ENCODE measurements around the gene HYOU1.
"Not testable (repeated sequence)": the region's sequence is repeated elsewhere in the genome, so short reads cannot be mapped to it uniquely, and the experiment has no call there.

HYOU1 gene

DNA sequence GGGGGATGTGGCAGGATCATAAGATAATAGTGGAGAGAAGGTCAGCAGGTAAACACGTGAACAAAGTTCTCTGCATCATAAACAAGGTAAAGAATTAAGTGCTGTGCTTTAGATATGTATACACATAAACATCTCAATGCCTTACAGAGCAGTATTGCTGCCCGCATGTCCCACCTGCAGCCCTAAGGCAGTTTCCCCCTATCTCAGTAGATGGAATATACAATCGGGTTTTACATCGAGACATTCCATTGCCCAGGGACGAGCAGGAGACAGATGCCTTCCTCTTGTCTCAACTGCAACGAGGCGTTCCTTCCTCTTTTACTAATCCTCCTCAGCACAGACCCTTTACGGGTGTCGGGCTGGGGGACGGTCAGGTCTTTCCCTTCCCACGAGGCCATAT, 17.5 kb downstream of the HYOU1 start:
- not testable (repeated sequence) for DNase-seq

DNA sequence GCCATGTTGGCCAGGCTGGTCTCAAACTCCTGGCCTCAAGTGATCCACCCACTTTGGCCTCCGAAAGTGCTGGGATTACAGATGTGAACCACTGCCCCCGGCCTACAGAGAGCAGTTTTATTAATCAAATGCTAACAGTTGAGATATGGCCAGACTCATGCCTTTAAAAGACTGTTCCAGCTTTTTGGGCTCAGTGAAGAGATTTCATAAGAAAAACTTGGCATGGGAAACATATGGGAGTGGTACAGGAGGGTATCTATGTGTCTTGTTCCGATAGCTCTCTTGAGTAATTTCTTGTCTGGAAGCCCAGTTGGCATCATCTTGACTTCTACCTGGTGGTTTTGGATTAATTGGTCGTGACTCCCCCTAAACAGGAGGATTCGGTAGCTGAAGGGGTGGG, 18.1 kb downstream of the HYOU1 start:
- no peak for DNase-seq

DNA sequence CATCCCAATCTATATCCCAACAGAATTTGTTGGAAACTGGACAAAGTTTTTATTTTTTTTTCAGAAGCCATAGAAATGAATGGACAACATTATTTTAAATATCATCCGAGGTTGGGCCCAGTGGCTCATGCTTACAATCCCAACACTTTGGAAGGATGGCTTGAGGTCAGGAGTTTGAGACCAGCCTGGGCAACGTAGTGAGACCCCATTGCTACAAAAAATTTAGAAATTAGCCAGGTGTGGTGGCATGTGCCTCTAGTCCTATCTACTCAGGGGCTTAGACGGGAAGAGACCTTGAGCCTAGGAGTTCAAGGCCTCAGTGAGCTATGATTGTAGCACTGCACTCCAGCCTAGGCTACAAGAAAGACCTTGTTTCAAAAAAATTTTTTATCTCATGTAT, 22.2 kb downstream of the HYOU1 start:
- DNase-seq, result no peak

DNA sequence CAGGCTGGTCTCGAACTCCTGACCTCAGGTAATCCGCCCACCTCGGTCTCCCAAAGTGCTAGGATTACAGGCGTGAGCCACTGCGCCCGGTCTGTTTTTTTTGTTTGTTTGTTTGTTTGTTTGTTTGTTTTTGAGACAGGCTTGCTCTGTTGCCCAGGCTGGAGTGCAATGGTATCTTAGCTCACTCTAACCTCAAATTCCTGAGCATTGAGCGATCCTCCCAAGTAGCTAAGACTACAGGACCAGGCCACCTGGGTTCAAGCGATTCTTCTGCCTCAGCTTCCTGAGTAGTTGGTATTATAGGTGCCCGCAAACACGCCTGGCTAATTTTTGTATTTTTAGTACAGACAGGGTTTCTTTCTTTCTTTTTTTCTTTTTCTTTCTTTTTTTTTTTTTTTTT, 23.6 kb downstream of the HYOU1 start:
- DNase-seq, result not testable (repeated sequence)

DNA sequence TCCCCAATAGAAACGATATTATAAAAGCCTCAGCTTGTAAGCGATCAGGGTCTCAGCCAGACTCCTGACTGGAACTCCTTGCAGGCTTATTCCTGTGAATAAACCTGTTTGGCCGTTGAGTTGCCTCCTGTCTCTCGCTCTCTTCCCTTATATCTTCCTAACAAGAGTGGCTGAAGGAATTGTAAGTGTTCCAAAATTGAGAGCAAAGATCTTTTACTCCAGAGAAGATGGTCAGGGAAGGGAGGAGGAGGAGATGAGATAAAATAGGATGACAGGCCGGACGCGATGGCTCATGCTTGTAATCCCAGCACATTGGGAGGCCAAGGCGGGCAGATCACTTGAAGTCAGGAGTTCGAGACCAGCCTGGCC, 25.1 kb downstream of the HYOU1 start:
- DNase-seq, result no peak

DNA sequence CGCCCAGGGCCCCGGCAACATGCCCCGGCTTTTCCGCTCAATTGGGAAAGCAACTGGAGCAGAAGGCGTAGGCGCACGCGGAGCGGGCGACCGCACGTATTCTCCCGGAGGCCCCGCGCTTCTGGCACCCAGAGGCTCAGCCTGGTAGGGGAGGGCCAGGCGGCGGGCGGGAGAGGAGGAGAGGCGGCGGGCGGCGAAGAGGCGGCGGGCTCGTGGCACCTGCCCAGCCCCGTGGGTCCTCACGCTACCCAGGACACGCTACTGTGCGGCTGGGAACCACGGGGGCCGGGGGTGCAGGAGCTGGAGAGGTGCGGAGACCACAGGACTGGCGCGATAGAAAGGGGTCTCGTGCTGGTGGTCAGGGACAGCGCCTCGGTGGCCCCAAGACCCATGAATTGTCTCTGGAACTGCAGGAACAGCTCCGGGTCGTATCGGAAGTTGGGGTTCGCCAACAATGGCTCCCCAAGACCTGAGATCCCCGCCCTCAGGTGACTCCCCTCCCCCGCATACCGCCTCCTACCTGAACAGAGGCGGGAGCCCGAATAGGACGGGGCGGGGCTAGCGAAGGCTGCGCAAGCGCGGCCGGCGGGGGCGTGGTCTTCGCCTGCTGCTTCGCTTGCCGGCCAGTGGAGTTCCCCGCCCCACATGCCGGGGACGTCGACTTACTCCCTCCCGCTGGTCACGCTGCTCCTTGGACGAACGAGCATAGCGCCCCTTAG, 26.5 kb downstream of the HYOU1 start, which contains the start of gene SLC37A4:
Gene SLC37A4, minus strand, starts transcription at position 549 of the 719 bp plus-strand sequence.
- DNase-seq, result peak; percentile 87

DNA sequence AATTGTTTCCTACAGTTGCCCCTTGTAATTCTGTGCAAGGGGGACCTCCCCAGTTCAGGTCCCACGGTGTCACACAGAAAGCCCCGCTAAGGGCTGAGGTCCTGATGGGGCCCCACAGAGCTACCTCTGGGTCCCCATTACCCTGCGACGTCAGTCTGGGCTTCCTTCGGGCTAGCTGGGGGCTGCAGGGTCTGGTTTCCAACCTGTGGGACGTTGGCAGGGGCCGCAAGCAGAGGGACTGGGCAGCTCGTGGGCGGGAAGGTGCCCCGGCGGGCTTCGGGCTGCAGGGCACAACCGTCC, 27.0 kb downstream of the HYOU1 start:
- DNase-seq, result no peak

DNA sequence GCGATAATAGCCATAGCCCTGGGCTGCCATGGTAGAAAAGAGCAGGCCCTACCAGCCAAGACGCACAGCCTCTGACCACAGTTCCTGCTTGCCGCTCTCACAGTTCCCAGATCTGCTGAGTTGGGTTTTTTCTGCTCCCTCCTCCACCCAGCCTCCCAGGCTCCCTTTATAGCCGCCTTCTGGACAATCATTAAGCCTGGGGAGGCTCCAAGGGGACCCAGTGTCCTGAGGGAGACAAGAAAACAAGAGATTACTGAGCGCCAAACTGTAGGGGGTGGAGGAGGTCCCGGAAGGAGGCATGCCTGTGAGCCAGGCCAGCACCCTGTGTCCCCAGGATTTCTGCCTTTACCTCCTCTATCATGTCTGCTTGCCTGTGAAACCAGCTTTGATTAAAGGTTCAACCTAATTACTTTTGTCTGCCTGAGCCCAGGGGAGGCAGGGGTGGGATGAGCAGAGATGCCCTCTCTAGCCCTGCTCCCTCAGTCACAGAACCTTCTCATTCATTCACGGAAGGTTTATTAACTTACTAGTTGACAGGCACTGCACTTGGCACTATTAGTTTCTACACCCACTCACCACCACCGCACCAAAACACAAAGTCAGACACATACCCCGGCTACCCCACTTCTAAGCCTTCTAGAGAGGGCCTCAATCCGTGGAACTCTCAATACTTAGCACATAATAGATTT, 27.5 kb downstream of the HYOU1 start:
- no peak for DNase-seq

DNA sequence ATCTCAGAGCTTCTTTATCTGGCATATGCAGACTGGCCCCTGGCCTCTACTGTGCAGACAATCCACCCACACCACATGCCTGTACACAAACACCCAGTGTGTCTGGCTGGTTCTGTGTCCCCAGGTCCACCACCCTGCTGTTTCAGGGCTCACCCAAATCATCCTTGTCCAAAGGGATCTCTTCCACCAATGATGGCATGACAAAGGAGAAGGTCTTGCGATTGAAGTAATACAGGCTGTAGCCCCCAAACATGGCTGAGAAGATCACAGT, 28.0 kb downstream of the HYOU1 start:
- DNase-seq, result no peak

DNA sequence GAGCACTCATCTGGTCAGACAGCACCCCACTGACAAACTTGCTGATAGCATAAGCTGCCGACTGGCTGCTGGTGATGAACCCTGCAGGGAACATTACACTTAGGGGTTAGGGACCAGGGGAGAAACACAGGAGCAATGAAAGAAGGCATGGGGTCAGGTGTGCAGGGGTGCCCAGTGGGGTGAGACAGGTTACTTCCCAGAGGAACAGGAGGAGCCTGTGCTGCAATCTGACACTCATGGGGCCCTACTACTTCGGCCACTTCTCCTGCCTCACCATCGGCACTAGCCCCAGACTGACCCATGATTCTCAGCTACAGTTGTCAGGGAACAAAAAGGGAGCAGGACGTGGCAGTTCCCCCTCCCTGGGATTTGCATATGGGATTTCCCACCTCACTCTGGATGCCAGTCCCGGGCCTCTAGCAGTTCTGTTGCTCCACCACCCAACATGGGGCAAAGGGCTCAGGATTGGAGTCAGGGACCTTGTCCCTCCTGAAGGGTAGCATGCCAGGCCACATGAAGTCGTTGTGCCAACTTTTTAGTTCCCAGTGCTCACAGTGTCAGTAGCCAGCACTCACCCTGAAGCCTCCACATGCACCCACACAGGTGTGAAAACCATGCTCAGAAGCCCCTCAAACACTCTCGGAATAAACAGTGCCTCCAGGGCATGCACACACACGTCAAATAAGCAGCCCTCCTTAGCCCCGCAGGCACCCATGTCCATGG, 28.5 kb downstream of the HYOU1 start:
- no peak for DNase-seq

DNA sequence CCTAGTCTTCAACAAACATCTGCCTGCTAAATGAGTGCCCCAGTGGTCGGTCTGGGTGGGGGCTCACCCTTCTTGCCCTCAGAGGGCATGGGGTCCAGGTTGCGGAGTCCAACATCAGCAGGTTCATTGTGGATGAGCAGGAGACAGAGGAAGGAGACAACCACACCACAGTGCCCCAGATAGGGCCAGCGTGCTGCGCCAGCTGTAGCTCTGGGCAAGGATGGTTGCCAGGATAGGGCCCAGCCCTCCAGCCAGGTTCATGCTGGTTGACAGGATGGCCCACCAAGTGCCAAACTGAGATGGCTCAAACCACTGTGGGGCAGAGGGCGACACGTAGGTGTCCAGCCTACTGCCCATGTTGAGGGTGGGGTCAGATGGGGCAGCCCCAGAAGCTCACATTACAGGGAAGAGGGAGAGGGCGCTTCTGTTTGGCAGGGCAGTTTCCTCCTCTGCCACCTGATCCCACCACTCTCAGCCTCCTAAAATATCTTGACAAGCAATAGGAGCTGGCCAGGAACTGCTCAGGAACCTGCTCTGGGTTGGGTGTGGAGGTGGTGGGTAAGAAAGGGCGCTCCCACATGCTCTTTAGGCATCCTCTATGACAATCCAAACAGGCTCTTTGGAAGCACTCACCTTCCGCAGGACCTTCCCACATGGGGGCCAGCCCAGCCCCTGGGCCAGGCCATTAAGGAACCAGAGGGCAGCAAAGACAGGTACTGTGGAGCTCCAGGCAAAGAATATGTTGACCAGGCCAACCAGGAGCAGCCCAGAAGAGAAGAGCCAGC, 29.3 kb downstream of the HYOU1 start:
- DNase-seq, result no peak

DNA sequence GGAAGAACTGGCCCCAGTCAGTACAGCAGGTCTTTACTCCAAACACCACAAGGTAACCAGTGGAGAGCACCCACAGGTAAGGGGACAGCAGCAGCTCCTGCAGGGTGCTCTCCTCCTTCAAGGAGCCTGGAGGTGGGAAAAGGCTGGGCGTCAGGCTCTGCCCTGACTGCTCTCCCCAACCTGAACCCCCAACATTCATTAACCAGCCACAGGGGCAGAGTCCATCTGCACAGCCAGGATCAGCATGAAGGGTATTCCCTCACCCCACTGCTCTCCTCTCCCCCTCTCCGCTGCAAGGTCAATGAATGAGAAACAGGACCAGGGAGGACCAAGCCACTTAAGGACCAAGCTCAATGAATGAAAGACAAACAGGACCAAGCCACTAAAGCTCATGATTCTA, 30.0 kb downstream of the HYOU1 start:
- no peak for DNase-seq

DNA sequence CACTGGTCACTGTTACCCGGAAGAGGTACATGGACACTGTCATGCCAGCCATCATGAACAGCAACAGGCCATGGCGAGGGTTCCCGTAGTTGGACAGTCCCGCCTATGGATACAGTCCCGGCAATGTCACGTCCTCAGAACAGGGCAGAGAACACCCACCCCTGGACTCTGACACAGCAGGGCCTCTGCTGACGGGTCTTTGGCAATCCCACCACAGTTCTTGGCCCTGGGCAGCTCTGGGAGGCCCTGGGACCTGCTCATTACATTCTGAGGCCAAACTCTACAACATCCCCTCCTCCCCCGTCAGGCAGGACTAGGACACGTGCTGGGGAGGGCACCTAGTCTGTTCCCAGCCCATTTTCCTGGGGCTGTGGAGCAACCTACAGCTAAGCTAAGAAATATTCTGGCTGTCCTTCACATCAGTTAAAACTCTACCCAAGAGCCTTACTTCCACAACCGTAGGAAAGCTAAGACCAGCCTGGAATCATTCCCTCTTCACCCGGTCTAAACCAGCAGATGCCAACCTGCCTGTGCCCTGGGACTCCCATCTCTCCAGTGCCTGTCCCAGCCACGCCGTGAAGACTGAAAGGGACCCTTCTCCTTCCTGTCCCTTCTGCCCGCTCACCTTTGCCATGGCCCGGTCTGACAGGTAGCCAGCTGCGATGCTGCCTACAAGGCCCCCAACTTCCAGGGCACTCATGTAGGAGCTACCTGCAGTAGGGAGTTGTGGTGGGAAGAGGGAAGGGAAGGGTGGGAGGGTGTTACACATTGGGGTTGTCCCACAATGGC, 30.8 kb downstream of the HYOU1 start:
- no peak for DNase-seq

DNA sequence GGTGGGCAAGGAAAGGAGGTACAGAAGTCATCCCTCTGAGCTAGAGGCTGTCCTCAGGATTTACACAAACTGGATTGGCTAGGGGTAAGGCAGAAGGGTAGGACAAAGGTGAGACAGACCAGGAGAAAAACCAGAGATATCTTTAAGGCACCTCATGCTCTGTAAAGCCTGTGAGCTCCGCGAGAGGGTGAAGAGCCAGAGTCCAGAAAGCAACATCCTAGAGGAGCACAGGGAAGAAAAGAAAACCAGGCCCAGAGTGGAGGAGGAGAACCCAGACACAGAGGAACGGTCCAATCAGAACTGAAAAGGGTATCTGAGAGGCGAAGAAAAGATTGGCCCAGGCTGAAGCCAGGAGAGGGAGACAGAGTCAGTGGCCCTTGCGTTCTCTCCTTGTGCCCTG, 31.5 kb downstream of the HYOU1 start:
- no peak for DNase-seq

DNA sequence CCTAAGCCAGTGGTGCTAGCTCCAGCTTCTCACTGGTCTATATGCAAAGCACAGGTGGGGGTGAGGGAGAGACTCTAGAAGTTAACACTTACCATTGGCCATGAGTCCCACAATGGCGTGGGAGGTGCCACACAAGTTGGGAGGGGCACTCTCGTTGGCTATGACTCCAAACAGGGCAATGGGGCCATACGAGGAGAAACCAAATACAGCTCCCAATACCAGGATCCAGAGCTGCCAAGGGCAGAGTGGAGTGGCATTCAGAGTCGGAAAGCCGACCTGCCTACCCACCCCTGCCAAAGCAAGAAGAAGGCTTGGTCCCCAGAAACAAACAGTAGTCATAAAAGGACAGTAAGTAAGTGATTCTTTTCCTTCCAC, 31.9 kb downstream of the HYOU1 start:
- DNase-seq, result no peak

DNA sequence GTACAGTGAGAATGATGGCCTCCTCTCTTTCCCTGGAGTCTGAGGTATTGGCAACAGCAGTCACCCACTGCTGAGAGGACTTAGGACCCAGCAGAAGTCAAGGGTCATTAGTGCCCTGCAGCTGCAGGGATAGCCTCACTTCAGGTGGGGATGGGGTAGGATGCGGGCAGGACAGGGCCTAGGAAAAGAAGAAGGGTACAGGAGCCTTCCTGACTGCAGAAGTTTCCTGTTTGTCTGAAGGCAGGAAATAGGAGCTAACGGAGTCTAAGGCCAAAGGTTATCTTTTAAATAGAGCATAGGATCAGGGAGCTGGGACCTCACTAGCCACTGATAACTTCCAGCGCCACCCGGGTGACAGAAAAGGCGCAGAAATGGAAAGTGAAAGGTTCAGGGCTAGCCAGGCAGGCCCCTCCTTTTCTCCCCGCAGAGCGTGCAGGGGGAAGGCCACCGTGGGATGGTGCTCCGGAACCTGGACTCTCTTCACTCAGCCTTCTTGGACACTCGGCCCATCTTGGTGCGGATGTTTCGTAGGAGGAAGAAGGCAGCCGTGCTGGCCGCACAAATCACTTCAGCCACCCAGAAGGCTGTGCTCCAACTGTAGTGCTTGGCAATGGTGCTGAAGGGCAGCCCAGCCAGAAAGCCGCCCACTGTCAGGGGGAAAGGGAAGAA, 32.4 kb downstream of the HYOU1 start:
- DNase-seq, result no peak

DNA sequence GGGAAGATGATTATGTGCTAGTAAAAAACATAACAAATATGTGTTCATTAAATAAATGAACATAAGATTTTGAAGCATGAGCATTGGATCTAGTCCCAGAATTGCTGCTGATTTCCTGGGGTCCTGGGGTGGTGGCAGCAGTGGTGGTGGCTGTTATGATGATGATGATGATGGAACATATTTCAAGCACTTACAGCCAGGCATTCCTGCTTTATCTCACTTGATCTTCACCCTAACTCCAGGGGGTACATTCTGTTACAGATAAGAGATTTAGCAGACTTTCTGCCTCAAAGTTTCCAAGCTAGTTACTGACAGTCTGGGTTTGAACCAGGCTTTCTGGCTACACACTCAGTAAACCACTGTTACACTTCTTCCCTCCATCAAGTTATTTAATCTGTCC, 33.3 kb downstream of the HYOU1 start:
- no peak for DNase-seq

DNA sequence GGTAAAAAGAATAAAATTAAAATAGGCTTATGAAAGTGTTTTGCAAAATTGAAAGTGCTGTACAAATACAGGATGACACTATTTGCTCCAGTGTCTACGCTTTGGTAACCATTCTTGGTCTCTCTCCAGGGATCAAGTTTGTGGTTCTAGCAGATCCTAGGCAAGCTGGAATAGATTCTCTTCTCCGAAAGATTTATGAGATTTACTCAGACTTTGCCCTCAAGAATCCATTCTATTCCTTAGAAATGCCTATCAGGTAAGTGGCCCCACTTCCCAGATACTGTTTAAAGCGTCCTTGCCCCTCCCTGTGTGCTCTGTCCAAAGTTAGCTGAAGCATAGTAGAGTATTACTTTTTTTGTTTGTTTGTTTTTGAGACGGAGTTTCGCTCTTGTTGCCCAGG, 35.4 kb downstream of the HYOU1 start:
- DNase-seq, result no peak

DNA sequence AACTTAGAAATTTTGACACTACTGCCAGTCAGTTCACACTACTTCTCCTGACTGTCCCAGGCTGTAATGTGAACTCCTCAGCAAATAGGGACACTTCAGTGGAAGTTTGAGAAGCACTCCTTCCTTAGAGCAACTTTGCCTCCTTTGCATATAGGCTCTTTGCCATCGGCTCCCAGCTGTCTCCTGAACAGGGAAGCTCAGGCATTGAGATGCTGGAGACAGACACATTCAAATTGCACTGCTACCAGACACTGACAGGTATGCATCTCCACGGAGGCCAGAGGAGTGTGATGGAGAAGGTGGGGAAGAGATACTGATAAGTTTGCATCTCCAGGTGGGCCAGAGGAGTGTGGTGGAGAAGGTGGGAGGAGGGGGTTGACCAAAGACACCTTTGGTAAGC, 37.0 kb downstream of the HYOU1 start:
- no peak for DNase-seq

DNA sequence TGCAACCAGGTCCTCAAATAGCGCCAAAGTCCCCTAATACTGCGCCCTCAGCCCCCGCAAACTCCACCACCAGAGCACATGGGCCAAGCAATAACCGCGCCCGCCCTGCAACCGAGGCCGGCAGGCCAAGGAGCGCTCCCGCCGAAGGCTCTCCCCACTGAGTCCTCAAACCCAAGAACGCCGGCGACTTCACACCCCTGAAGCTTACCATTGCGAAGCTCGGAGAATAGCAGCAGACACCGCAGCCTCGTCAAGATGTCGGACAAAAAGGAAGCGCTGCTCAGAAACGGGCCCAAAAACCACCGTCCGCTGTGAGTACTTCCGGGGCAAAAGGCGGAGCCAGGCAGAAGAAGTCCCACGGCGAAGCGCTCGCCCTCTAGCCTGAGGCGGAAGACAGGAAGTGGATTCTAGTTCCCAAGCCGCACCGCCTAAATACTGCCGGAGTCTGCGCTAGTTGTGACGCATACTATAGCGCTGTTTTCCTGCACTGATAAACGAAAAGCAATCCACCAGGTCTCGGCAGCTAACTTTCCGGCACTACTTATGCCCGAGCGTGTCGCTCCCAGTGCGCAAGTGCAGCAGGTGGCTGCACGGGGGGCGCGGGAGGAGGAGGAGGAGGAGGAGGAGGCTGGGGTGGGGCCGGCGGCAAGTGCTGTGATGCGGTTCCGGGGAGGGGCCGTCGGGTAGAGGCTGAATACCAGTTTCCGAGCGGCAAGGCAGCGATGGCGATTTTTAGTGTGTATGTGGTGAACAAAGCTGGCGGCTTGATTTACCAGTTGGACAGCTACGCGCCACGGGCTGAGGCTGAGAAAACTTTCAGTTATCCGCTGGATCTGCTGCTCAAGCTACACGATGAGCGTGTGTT, 38.7 kb downstream of the HYOU1 start, which contains the start of the genes RPS25 and TRAPPC4:
Gene RPS25, minus strand, starts transcription at position 270 of the 865 bp plus-strand sequence. Its CDS starts 59 bp downstream, at position 211.
Gene TRAPPC4, plus strand, starts transcription at position 693 of the 865 bp plus-strand sequence. Its CDS starts 30 bp downstream, at position 723.
- DNase-seq, result peak; percentile 93

DNA sequence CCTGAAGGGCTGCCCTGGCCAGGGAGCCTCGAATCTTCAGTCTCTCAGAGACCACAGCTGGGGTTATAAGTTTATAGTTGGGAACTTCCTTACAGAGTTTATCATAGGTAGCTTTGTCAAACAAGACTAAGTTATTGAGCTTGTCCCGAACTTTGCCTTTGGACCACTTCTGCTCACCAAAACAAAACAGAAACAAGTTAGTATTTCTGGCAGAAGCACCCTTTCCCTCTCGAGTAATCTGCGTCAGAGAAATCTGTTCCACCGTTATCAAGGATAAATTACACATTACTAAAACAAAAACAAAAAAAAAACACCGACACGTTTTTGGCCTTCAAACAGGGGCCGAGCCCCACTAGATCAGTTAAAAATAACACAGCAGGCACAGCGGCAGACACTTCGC, 39.6 kb downstream of the HYOU1 start:
- DNase-seq, result not testable (repeated sequence)
